ENCODE measurements around the gene FGF11. TPM values are rescaled to one million over a fixed set of nuclear protein-coding genes. Genes with fewer than 3 reads are reported as not detected.

Gene FGF11
- total and polyA plus RNA-seq, 2 donors from 2014 or later: 1.4 to 7.7 TPM

GRCh38 chr17:7448461-7448860 lies 9.1 kb downstream of the FGF11 start:
- Histone ChIP-seq H3K9ac (ENCODE audit: low read length in 3 of 3) (no peak overlapping the region), H3K9me3 (ENCODE audit: control insufficient read depth in 2 of 3, insufficient read depth in 1 of 3, low read length in 3 of 3) (no peaks in the 10 kb centered on the region), H3K27ac (ENCODE audit: low read depth in 2 of 2, low read length in 2 of 2) (no peak overlapping the region), H3K36me3 (ENCODE audit: control insufficient read depth in 2 of 3, insufficient read depth in 3 of 3, low read length in 3 of 3) (no peaks in the 10 kb centered on the region), H3K27me3 (ENCODE audit: control insufficient read depth, insufficient read depth, low read length) (peaks cover 8% of the 10 kb centered on the region), H3K4me1 (ENCODE audit: control insufficient read depth in 2 of 3, insufficient read depth in 2 of 3, low read depth in 1 of 3, low read length in 3 of 3) (peaks cover 0 to 3% (median 3%) of the 10 kb centered on the region in 3 donors), H3K4me3 (ENCODE audit: low read length in 3 of 3) (no peak overlapping the region)
- DNase-seq (no peak), FAIRE-seq (no peak)
- intact Hi-C loops (cut with DNase I): no loop called here
- TF ChIP-seq, protein P1, sequence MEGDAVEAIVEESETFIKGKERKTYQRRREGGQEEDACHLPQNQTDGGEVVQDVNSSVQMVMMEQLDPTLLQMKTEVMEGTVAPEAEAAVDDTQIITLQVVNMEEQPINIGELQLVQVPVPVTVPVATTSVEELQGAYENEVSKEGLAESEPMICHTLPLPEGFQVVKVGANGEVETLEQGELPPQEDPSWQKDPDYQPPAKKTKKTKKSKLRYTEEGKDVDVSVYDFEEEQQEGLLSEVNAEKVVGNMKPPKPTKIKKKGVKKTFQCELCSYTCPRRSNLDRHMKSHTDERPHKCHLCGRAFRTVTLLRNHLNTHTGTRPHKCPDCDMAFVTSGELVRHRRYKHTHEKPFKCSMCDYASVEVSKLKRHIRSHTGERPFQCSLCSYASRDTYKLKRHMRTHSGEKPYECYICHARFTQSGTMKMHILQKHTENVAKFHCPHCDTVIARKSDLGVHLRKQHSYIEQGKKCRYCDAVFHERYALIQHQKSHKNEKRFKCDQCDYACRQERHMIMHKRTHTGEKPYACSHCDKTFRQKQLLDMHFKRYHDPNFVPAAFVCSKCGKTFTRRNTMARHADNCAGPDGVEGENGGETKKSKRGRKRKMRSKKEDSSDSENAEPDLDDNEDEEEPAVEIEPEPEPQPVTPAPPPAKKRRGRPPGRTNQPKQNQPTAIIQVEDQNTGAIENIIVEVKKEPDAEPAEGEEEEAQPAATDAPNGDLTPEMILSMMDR (IDR thresholded peaks at IDR 0.05; ENCODE audit: borderline replicate concordance, extremely low read depth, insufficient read depth): no peak

GRCh38 chr17:7459961-7460545 lies 20.7 kb downstream of the FGF11 start:
- TF ChIP-seq, protein P1 (IDR thresholded peaks at IDR 0.05; ENCODE audit: borderline replicate concordance, extremely low read depth, insufficient read depth): no peak
- Histone ChIP-seq H3K27ac (ENCODE audit: low read depth in 2 of 2, low read length in 2 of 2) (no peak overlapping the region), H3K4me1 (ENCODE audit: control insufficient read depth in 2 of 3, insufficient read depth in 2 of 3, low read depth in 1 of 3, low read length in 3 of 3) (peaks cover 0 to 3% (median 0%) of the 10 kb centered on the region in 3 donors), H3K9me3 (ENCODE audit: control insufficient read depth in 2 of 3, insufficient read depth in 1 of 3, low read length in 3 of 3) (no peaks in the 10 kb centered on the region), H3K27me3 (ENCODE audit: control insufficient read depth, insufficient read depth, low read length) (no peaks in the 10 kb centered on the region), H3K9ac (ENCODE audit: low read length in 3 of 3) (no peak overlapping the region), H3K4me3 (ENCODE audit: low read length in 3 of 3) (no peak overlapping the region), H3K36me3 (ENCODE audit: control insufficient read depth in 2 of 3, insufficient read depth in 3 of 3, low read length in 3 of 3) (peaks cover 0 to 6% (median 3%) of the 10 kb centered on the region in 3 donors)
- DNase-seq (no peak), FAIRE-seq (no peak)
- intact Hi-C loops (cut with DNase I): no loop called here

DNA sequence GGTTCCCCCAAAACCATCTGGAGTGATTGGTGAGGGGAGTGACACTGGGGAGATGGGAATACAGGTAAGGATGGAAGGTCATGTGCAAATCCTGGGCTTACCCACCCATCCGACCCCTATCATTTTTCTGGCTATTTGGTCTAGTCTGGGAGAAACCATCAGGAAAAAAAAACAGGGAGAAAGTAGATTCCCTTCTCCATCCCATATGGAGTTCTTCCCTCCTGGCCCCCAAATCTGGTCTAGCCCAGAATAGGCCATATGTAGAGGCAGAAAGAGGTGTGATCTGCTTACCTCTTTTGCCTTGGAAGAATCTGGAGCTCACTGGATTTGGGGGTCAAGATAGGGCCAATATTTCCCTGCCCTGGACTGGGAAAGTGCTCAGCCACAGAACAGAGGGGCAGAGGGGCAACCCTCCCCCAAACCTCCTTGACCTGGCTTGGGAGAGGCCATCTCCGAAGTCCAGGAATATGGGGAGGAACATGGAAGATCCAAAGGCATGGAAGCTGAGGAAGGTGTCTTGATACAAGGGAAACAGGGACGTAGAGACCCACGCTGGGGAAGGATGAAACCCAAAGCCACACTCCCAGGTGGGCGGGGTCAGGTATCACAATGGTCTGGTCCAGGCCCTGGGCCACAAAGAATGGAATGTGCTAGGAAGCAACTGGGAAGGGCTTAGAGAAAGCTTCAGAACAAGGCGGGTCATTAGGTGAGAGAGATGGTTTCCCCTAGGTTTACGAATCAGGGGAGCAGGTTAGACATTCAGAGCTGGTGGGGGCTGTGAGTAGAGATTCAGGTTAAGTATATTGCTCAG lies 21.7 kb downstream of the FGF11 start:
- DNase-seq: no peak
- H3K9ac ChIP-seq (ENCODE audit: low read length in 3 of 3): no peak overlapping the region
- peaks cover 0 to 9% (median 3%) of the 10 kb centered on the region in 3 donors for H3K36me3 ChIP-seq (ENCODE audit: control insufficient read depth in 2 of 3, insufficient read depth in 3 of 3, low read length in 3 of 3)
- H3K27me3 ChIP-seq (ENCODE audit: control insufficient read depth, insufficient read depth, low read length): no peaks in the 10 kb centered on the region
- TF ChIP-seq, protein P1 (IDR thresholded peaks at IDR 0.05; ENCODE audit: borderline replicate concordance, extremely low read depth, insufficient read depth): no peak
- peaks cover 0 to 3% (median 0%) of the 10 kb centered on the region in 3 donors for H3K4me1 ChIP-seq (ENCODE audit: control insufficient read depth in 2 of 3, insufficient read depth in 2 of 3, low read depth in 1 of 3, low read length in 3 of 3)
- H3K9me3 ChIP-seq (ENCODE audit: control insufficient read depth in 2 of 3, insufficient read depth in 1 of 3, low read length in 3 of 3): no peaks in the 10 kb centered on the region
- H3K27ac ChIP-seq (ENCODE audit: low read depth in 2 of 2, low read length in 2 of 2): no peak overlapping the region
- intact Hi-C loops (cut with DNase I): no loop called here
- no peak overlapping the region for H3K4me3 ChIP-seq (ENCODE audit: low read length in 3 of 3)
- FAIRE-seq: no peak

Measured in kidney (tissue), 14 donors.